NT2/D1 (cell line): ENCODE measurements around the gene CDKN2B-AS1.
"Not testable (repeated sequence)": the region's sequence is repeated elsewhere in the genome, so short reads cannot be mapped to it uniquely, and the experiment has no call there.

Source experiments
- SUZ12 ChIP-seq: IDR thresholded peaks from 2 replicates; pipeline ENCODE4 v1.6.1; 2011; ENCODE audit not compliant: insufficient read length, insufficient read depth; ENCODE audit errors: extremely low read depth
- YY1 ChIP-seq: IDR thresholded peaks from 2 replicates; pipeline ENCODE4 v1.6.1; 2011; ENCODE audit not compliant: insufficient read length, insufficient read depth
- ZNF274 ChIP-seq: IDR thresholded peaks from 2 replicates; pipeline ENCODE4 v1.6.1; 2011; ENCODE audit warnings: mild to moderate bottlenecking, low read depth, low read length

DNA sequence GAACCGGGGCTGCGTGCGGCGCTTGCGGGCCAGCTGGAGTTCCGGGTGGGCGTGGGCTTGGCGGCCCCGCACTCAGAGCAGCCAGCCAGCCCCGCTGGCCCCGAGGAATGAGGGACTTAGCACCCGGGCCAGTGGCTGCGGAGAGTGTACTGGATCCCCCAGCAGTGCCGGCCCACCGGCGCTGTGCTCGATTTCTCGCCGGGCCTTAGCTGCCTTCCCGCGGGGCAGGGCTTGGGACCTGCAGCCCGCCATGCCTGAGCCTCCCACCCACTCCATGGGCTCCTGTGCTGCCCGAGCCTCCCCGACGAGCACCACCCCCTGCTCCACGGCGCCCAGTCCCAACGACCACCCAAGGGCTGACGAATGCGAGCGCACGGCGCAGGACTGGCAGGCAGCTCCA is 35.3 kb upstream of the CDKN2B-AS1 start:
- TF ChIP-seq ZNF274, YY1, SUZ12: not testable (repeated sequence)
